K562 (cell line): ENCODE measurements around the gene PFN3. TPM values are rescaled to one million over a fixed set of nuclear protein-coding genes. Genes with fewer than 3 reads are reported as not detected.

Experiments
- AFF4 ChIP-seq: sonication (generic); formaldehyde crosslinking; IDR thresholded peaks from 2 replicates; pipeline ENCODE4 v1.8.0; 2023; ENCODE audit warnings: mild to moderate bottlenecking, missing genetic modification reagents
- BCLAF1 ChIP-seq, 2 experiments: fragments of 450-650 bp in 1 of 2; IDR thresholded peaks; 2 replicates each; pipeline ENCODE4 v1.6.1; 2011 to 2017; ENCODE audit warnings: low read depth in 2 of 2, antibody characterized with exemption in 1 of 2, borderline replicate concordance in 1 of 2, low read length in 1 of 2, mild to moderate bottlenecking in 1 of 2, mixed read lengths in 1 of 2; ENCODE audit not compliant: control insufficient read depth in 1 of 2
- CSDE1 ChIP-seq, 2 experiments: fragments of 450-650 bp; IDR thresholded peaks; 2 replicates each; pipeline ENCODE4 v1.6.1; 2016; ENCODE audit warnings: mild to moderate bottlenecking in 1 of 2
- DPF2 ChIP-seq: fragments of 450-650 bp; IDR thresholded peaks from 2 replicates; pipeline ENCODE4 v1.6.1; 2016
- FOXJ2 ChIP-seq: fragments of 200-800 bp; sonication (Bioruptor generic); IDR thresholded peaks from 2 replicates; pipeline ENCODE4 v1.6.1; 2016; ENCODE audit warnings: missing genetic modification characterization, missing compliant biosample characterization
- HMGN3 ChIP-seq: IDR thresholded peaks from 2 replicates; pipeline ENCODE4 v1.6.1; 2011; ENCODE audit warnings: borderline replicate concordance, low read depth, mild to moderate bottlenecking, mixed read lengths, low read length; ENCODE audit not compliant: insufficient read length; ENCODE audit errors: extremely low read depth
- JUND ChIP-seq, 2 experiments: IDR thresholded peaks; 2 replicates in 1 of 2; 3 replicates in 1 of 2; pipeline ENCODE4 v1.6.1; 2011; ENCODE audit warnings: borderline replicate concordance in 2 of 2, low read depth in 2 of 2, low read length in 2 of 2, improper control_type of control experiment in 1 of 2, missing biosample characterization in 1 of 2, missing genetic modification characterization in 1 of 2, missing genetic modification reagents in 1 of 2
- NFIC ChIP-seq: fragments of 450-650 bp; IDR thresholded peaks from 2 replicates; pipeline ENCODE4 v1.6.1; 2017; ENCODE audit warnings: mild to moderate bottlenecking, inconsistent platforms
- PRPF4 ChIP-seq: fragments of 200-400 bp; formaldehyde crosslinking; IDR thresholded peaks from one replicate; pipeline ENCODE4 v1.6.1; 2017; ENCODE audit warnings: low read length, low read depth, mild to moderate bottlenecking; ENCODE audit not compliant: insufficient read depth, poor library complexity, severe bottlenecking
- PTTG1 ChIP-seq: fragments of 450-650 bp; IDR thresholded peaks from 2 replicates; pipeline ENCODE4 v1.6.1; 2016; ENCODE audit warnings: low read depth, mild to moderate bottlenecking, missing genetic modification characterization, missing compliant biosample characterization
- SAFB ChIP-seq: fragments of 200-400 bp; formaldehyde crosslinking; IDR thresholded peaks from 2 replicates; pipeline ENCODE4 v1.6.1; 2017; ENCODE audit warnings: low read depth, low read length, borderline replicate concordance
- SREBF2 ChIP-seq: sonication (generic); formaldehyde crosslinking; IDR thresholded peaks from 2 replicates; pipeline ENCODE4 v1.4.0; 2020; ENCODE audit warnings: mild to moderate bottlenecking, missing genetic modification reagents
- TEAD1 ChIP-seq, 2 experiments: fragments of 450-650 bp in 1 of 2; sonication (generic) in 1 of 2; formaldehyde crosslinking; IDR thresholded peaks; 2 replicates each; pipeline versions ENCODE4 v1.4.0 to v1.8.0; 2020 to 2022; ENCODE audit warnings: mild to moderate bottlenecking in 2 of 2, missing genetic modification reagents in 1 of 2
- ZNF134 ChIP-seq: fragments of 250-450 bp; sonication (Bioruptor Pico); conservative IDR thresholded peaks from 2 replicates; pipeline ENCODE4 v1.4.0; 2020
- ZNF277 ChIP-seq: fragments of 250-450 bp; sonication (Bioruptor Pico); IDR thresholded peaks from 2 replicates; pipeline ENCODE4 v1.8.0; 2022; ENCODE audit warnings: inconsistent platforms, mild to moderate bottlenecking, moderate library complexity, borderline replicate concordance
- ZNF311 ChIP-seq: fragments of 250-450 bp; sonication (Bioruptor Pico); IDR thresholded peaks from 2 replicates; pipeline ENCODE4 v1.4.0; 2020; ENCODE audit warnings: mild to moderate bottlenecking, moderate library complexity
- ZNF384 ChIP-seq: IDR thresholded peaks from 2 replicates; pipeline ENCODE4 v1.6.1; 2012; ENCODE audit warnings: low read depth, low read length, improper control_type of control experiment
- polyA plus RNA-seq, 8 experiments: library from polyadenylated mRNA; depleted of rRNA in 4 of 8; stranded (reverse) in 5 of 8; unstranded in 3 of 8; fragments of >200 nt; fragmentation: Nextera tagmentation in 2 of 8; fragmentation: Illumina TruSeq in 1 of 8; extraction: Ambion mirVana in 2 of 8; extraction: Trizol in 1 of 8; gene quantifications; 2 replicates each; pipeline versions ENCODE4 v1.2.1 to v1.2.3, GENCODE V29; 2011 to 2014; ENCODE audit warnings: inconsistent platforms in 1 of 8, missing spikeins in 1 of 8
- total RNA-seq, 7 experiments: library from RNA; depleted of rRNA in 6 of 7; stranded (reverse); fragments of >200 nt in 6 of 7; fragmentation: Illumina TruSeq in 2 of 7; extraction: Trizol in 2 of 7; gene quantifications; 2 replicates each; pipeline versions ENCODE4 v1.2.1 to v1.2.3, GENCODE V29; 2011 to 2021; ENCODE audit warnings: low replicate concordance in 1 of 7

The PFN3 gene
- total and polyA plus RNA-seq, 9 of the 15 experiments (the other 6 are each of a cell fraction or from before 2014, with no cell fraction given): not detected

GRCh38 chr5:177378884-177379883 is 21.3 kb downstream of the PFN3 start (continued):
- TF ChIP-seq AFF4 (CRISPR knock-in tag) (peak; percentile 52; the same call in 1 of the 2 replicates), JUND (IDR thresholded peaks at IDR 0.05; ENCODE audit: borderline replicate concordance, low read depth, low read length) (peak; percentile 80), JUND (tag; IDR thresholded peaks at IDR 0.05; ENCODE audit: borderline replicate concordance, low read depth, low read length) (peak; percentile 93), ZNF134 (CRISPR knock-in tag) (peak; percentile 67), HMGN3 (no peak), SAFB (no peak), TEAD1 (CRISPR knock-in tag; IDR thresholded peaks at IDR 0.05) (0 out of 4 replicates have a peak, but pooled peaks of 1 of the 2 experiments have one; percentile 38), SREBF2 (CRISPR knock-in tag) (no peak), NFIC (peak; percentile 34; the same call in 1 of the 2 replicates), FOXJ2 (tag) (peak; percentile 72; the same call in 1 of the 2 replicates), ZNF311 (CRISPR knock-in tag) (peak; percentile 77; the same call in 1 of the 2 replicates), DPF2 (peak; percentile 84), ZNF277 (CRISPR knock-in tag) (no peak), ZNF384 (no peak), CSDE1 (IDR thresholded peaks at IDR 0.05) (0 out of 4 replicates have a peak, but pooled peaks of 1 of the 2 experiments have one; percentile 47), PTTG1 (tag) (peak; percentile 66; the same call in 1 of the 2 replicates), PRPF4 (no peak), BCLAF1 (IDR thresholded peaks at IDR 0.05; ENCODE audit: borderline replicate concordance in 1 of 2, control insufficient read depth in 1 of 2, low read depth in 2 of 2, low read length in 1 of 2) (0 out of 4 replicates have a peak, but pooled peaks have one; percentile 26 to 68)
